GM18507 (cell line): ENCODE results near the gene TSBP1.
"Not testable (repeated sequence)": the region's sequence is repeated elsewhere in the genome, so short reads cannot be mapped to it uniquely, and the experiment has no call there.

Experiments used
- DNase-seq: peaks from one replicate; pipeline ENCODE4 v3.0.0; 2011; ENCODE audit warnings: low read depth; ENCODE audit not compliant: insufficient read length; ENCODE audit errors: extremely low spot score
- FAIRE-seq: peaks from 2 replicates; lab custom pipeline; 2011; peaks lifted over from hg19 to GRCh38; lab: Jason Lieb, UNC

The TSBP1 gene

DNA sequence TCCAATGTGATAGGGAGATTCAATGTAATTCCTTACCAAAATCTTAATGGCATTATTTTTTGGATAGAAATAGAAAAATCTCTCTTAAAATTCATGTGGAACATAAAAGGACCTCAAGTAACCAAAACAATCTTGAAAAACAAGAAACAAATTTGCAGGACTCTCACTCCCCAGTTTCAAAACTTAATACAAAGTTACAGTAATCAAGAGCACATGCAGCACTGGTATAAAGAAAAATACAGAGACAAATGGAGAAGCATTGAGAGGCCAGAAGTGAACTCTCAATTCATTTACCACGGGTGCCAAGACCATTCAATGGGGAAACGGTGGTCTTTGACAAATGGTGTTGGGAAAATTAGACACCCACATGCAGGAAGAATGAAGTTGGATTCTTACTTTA, 7.8 kb upstream of the TSBP1 start:
- DNase-seq (no peak), FAIRE-seq (no peak)

GRCh38 chr6:32375739-32376529, 4.2 kb upstream of the TSBP1 start:
- FAIRE-seq (peak; percentile 74), DNase-seq (no peak)

GRCh38 chr6:32371229-32371628, 474 bp downstream of the TSBP1 start:
- DNase-seq, result no peak
- FAIRE-seq, result no peak

DNA sequence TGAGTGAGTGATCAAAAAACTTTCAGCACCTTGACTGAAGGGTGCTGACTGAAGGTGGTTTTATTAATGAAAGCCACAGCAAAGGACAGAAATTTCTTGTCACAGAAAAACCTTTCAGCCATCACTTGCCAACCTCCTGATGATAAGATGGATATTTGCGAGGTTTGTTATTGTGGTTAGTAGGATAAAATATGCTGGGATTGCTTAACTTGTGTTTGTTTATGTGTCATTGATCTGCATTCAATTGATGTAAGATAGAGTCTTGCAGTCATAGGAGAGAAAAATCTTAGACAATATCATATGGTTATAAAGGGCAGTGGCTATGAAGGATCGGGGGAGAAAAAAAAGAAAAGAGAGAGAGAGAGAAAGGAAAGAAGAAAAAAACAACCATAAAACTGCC, 1.2 kb downstream of the TSBP1 start:
- DNase-seq (no peak), FAIRE-seq (no peak)

DNA sequence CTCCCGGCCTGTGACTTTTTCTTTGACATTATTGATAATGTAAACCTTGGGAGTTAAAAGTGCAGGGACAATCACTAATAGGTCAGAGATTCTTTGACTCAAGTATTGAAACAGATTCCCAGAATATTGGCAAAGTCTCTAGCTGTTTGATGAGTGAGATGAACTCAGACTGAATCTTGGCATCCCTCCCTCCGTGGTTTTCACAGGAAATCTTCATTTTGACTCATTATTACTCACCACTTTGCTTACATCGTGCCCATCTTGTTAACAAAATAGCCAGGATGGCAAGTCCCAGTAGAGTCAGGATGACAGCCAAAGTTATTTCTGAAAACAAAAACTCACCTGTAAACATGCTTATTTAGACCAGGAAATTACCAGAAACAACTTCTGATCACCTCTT, 2.0 kb downstream of the TSBP1 start:
- peak; percentile 24 for FAIRE-seq
- DNase-seq, result no peak

GRCh38 chr6:32367644-32368043, 4.1 kb downstream of the TSBP1 start:
- no peak for DNase-seq
- FAIRE-seq, result no peak

DNA sequence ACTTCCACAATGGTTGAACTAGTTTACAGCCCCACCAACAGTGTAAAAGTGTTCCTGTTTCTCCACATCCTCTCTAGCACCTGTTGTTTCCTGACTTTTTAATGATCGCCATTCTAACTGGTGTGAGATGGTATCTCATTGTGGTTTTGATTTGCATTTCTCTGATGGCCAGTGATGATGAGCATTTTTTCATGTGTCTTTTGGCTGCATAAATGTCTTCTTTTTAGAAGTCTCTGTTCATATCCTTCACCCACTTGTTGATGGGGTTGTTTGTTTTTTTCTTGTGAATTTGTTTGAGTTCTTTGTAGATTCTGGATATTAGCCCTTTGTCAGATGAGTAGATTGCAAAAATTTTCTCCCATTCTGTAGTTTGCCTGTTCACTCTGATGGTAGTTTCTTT, 12.5 kb downstream of the TSBP1 start:
- not testable (repeated sequence) for DNase-seq, FAIRE-seq

- not testable (repeated sequence) for FAIRE-seq, DNase-seq
Observed at GRCh38 chr6:32358548-32358947, 13.2 kb downstream of the TSBP1 start.

DNA sequence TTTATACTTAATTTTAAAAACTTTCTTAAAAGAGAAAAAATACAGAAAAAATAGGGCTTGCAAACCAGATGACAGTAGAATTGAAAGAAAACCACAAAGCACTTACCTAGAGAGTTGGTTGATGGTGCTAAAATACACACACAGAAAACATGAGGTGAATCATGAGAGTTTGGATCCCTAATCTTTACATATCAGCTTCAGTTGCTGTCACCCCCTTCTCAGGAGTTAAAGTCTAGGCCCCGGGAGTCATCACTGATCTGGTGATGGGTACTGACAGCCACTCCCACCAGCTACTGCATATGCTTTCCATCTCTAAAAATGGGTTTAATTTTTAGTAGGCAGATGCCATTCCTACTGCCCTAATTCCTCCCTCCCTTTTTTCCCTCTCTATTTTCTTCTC, 16.7 kb downstream of the TSBP1 start:
- DNase-seq, result no peak
- no peak for FAIRE-seq

DNA sequence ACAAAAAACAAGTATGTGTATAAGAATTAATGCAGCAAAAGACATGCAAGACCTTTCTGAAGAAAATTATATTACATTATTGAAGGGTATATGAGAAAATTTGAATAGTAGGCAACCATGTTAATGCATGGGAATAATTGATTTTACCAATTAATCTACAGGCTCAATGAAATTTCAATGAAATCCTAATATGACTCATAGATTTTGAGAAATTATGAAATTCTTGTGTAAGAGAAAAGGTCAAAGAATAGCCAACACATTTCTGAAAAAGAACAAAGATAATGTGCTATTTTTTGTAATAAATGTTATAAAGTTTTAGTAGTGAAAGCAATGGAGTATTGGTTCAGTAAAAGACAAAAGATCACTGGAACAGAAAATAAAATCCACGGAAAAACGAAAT, 18.4 kb downstream of the TSBP1 start:
- DNase-seq, result no peak
- FAIRE-seq, result no peak

GRCh38 chr6:32340242-32340641, 31.5 kb downstream of the TSBP1 start:
- DNase-seq (no peak), FAIRE-seq (no peak)

DNA sequence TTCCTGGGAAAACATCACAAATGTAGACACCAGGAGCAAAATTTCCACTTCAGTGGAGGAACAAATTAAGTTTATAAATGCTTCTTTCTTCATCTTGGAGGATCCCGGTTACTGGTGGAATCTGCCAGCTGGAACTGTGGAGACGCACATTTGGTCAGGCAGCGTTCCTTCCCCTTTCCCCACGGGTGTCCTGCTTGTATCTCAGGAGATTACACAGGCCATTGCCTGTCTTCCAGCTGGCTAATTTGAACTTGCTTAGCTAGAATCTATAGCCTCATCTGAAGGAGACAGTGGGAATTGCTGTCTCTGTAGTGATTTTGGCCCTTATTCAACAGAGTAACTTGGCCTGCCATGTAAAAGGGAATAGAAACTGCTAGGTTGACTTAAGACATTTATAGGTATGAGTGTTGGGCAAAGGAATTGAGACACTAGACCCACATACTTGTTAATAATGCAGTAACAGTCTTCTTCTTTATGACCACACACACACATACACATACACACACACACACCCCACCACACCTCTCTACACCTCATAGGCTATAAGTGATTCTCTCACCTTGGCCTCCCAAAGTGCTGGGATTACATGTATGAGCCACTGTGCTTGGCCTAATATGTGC, 34.4 kb downstream of the TSBP1 start:
- FAIRE-seq, result no peak
- DNase-seq, result no peak

DNA sequence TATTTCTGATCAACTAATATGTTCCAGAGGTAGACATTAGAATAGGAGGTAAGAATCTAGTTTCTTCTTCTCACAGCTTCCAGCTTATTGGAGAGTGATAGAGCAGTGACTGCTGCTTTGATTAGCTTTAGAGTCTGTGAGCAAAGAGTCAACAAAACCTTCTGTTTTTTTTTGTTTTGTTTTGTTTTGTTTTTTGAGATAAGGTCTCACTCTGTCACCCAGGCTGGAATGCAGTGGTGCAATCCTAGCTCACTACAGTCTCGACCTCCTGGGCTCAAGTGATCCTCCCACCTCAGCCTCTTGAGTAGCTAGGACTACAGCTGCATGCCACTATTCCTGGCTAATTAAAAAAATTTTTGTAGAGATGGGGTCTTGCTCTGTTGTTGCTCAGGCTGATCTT, 39.3 kb downstream of the TSBP1 start:
- FAIRE-seq, result no peak
- no peak for DNase-seq

- FAIRE-seq, result no peak
- DNase-seq, result no peak
Observed at GRCh38 chr6:32329141-32329540, 42.6 kb downstream of the TSBP1 start.

DNA sequence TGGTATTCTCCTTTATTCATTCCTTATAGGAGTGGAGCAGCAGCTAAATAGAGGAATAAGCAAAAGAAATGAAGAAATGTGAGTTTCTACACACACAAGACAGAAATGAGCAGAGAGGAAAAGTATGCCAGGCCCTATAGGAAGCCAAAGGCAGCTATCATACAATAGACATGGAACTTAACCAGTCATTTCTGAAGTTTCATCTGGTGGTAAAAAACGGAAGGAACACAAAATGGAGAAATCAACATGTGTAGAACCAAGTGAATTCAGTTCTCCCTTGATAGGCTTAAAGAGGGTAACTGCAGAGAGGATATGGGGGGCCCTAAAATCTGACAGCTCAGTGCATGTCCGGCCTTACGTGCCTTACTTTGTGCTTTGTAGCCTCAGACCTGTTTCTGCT, 44.6 kb downstream of the TSBP1 start:
- FAIRE-seq (peak; percentile 54), DNase-seq (no peak)

GRCh38 chr6:32318501-32318900, 53.2 kb downstream of the TSBP1 start:
- FAIRE-seq, result no peak
- no peak for DNase-seq

DNA sequence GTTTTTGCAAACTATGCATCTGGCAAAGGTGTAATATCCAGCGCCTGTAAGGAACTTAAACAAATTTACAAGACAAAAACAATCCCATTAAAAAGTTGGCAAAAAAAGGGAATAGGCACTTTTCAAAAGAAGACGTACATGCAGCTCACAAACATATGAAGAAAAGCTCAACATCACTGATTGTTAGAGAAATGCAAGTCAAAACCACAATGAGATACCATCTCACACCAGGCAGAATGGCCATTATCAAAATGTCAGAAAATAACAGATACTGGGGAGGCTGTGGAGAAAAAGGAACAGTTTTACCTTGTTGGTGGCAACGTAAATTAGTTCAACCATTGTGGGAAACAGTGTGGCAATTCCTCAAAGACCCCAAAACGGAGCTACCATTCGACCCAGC, 54.2 kb downstream of the TSBP1 start:
- FAIRE-seq, result no peak
- DNase-seq, result no peak

DNA sequence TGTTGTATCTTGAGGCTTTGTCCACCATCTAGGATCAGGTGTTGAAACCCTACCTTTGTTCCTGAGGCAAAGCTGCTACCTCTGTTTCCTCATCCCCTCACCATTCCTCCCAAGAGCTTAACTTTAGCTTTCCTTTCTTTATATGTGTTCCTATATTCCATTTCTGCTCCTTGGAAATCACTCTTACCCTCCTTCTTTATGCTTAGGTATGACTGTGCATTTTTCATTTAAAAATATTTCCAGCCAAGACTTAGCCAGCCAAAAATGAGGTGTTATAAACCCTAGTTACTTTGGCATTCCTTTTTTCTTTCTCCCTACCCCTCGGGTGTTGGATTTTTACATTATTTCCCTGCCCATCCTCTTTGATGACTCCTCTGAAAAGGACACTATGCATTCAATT, 57.7 kb downstream of the TSBP1 start:
- DNase-seq (no peak), FAIRE-seq (no peak)

- no peak for DNase-seq
- no peak for FAIRE-seq
Observed at GRCh38 chr6:32298632-32299336, 72.9 kb downstream of the TSBP1 start.

GRCh38 chr6:32294980-32295379, 76.7 kb downstream of the TSBP1 start:
- not testable (repeated sequence) for FAIRE-seq, DNase-seq

- no peak for FAIRE-seq
- no peak for DNase-seq
Observed at GRCh38 chr6:32294566-32294965, 77.1 kb downstream of the TSBP1 start.
